ENCODE results near the gene CBR4.

Gene CBR4

GRCh38 chr4:169012049-169012448, 2.0 kb upstream of the CBR4 start:
- TF ChIP-seq FOXM1 (IDR thresholded peaks at IDR 0.05; ENCODE audit: borderline replicate concordance, low read depth) (no peak), CREB1 (IDR thresholded peaks at IDR 0.05; ENCODE audit: low read depth) (no peak), REST (IDR thresholded peaks at IDR 0.05; ENCODE audit: low read depth) (no peak), USF1 (IDR thresholded peaks at IDR 0.05) (no peak), TEAD4 (IDR thresholded peaks at IDR 0.05) (no peak), RAD21 (IDR thresholded peaks at IDR 0.05; ENCODE audit: low read depth) (no peak), EP300 (IDR thresholded peaks at IDR 0.05; ENCODE audit: borderline replicate concordance) (no peak), MAX (IDR thresholded peaks at IDR 0.05) (no peak)

GRCh38 chr4:169009286-169010124, 550 bp downstream of the CBR4 start:
- TF ChIP-seq MAX (IDR thresholded peaks at IDR 0.05) (peak; percentile 92), ZBTB7A (IDR thresholded peaks at IDR 0.05; ENCODE audit: low read depth) (no peak), CREB1 (IDR thresholded peaks at IDR 0.05; ENCODE audit: low read depth) (no peak), NFIC (IDR thresholded peaks at IDR 0.05) (peak; percentile 28; the same call in 1 of the 2 replicates), USF1 (IDR thresholded peaks at IDR 0.05) (0 out of 2 replicates have a peak, but pooled peaks have one; percentile 0), RAD21 (IDR thresholded peaks at IDR 0.05; ENCODE audit: low read depth) (peak; percentile 4; the same call in 1 of the 2 replicates), TCF12 (IDR thresholded peaks at IDR 0.05; ENCODE audit: low read depth) (no peak), YY1 (IDR thresholded peaks at IDR 0.05; ENCODE audit: low read depth) (no peak), EGR1 (IDR thresholded peaks at IDR 0.05) (no peak), TEAD4 (IDR thresholded peaks at IDR 0.05) (no peak), EP300 (IDR thresholded peaks at IDR 0.05; ENCODE audit: borderline replicate concordance) (no peak), TAF1 (IDR thresholded peaks at IDR 0.05; ENCODE audit: low read depth) (no peak), REST (IDR thresholded peaks at IDR 0.05; ENCODE audit: low read depth) (no peak)

GRCh38 chr4:169005453-169006099, 4.5 kb downstream of the CBR4 start:
- TF ChIP-seq REST (IDR thresholded peaks at IDR 0.05; ENCODE audit: low read depth) (no peak), RAD21 (IDR thresholded peaks at IDR 0.05; ENCODE audit: low read depth) (peak; percentile 24; the same call in 1 of the 2 replicates)

GRCh38 chr4:169000315-169000714, 9.7 kb downstream of the CBR4 start:
- no peak for TF ChIP-seq TEAD4 (IDR thresholded peaks at IDR 0.05)
- no peak for TF ChIP-seq USF1 (IDR thresholded peaks at IDR 0.05)
- no peak for TF ChIP-seq FOXM1 (IDR thresholded peaks at IDR 0.05; ENCODE audit: borderline replicate concordance, low read depth)
- TF ChIP-seq MAX (IDR thresholded peaks at IDR 0.05): no peak
- no peak for TF ChIP-seq EP300 (IDR thresholded peaks at IDR 0.05; ENCODE audit: borderline replicate concordance)
- no peak for TF ChIP-seq EGR1 (IDR thresholded peaks at IDR 0.05)
- no peak for TF ChIP-seq CEBPB (IDR thresholded peaks at IDR 0.05)
- TF ChIP-seq TAF1 (IDR thresholded peaks at IDR 0.05; ENCODE audit: low read depth): no peak
- no peak for TF ChIP-seq ZBTB7A (IDR thresholded peaks at IDR 0.05; ENCODE audit: low read depth)
- no peak for TF ChIP-seq CREB1 (IDR thresholded peaks at IDR 0.05; ENCODE audit: low read depth)
- TF ChIP-seq TCF12 (IDR thresholded peaks at IDR 0.05; ENCODE audit: low read depth): no peak
- no peak for TF ChIP-seq RAD21 (IDR thresholded peaks at IDR 0.05; ENCODE audit: low read depth)
- no peak for TF ChIP-seq REST (IDR thresholded peaks at IDR 0.05; ENCODE audit: low read depth)
- TF ChIP-seq YY1 (IDR thresholded peaks at IDR 0.05; ENCODE audit: low read depth): no peak
- no peak for TF ChIP-seq NFIC (IDR thresholded peaks at IDR 0.05)

Measured in Ishikawa (cell line).